HFF-Myc (cell line): ENCODE results near the gene SERPINH1.

Experiments
- DNase-seq: peaks from one replicate; pipeline ENCODE4 v3.0.0-alpha.2; 2011; ENCODE audit warnings: low read depth; ENCODE audit errors: extremely low read depth
- H3K4me3 ChIP-seq: replicated peaks from 2 replicates; pipeline ENCODE4 v1.5.1; 2011; ENCODE audit warnings: low read depth, mild to moderate bottlenecking, control low read depth, low read length
- TF ChIP-seq, protein P1 (sequence below): IDR thresholded peaks from 2 replicates; pipeline ENCODE4 v1.5.1; 2012; ENCODE audit warnings: mild to moderate bottlenecking, low read depth, low read length, control low read depth; ENCODE audit errors: missing control alignments

The SERPINH1 gene

DNA sequence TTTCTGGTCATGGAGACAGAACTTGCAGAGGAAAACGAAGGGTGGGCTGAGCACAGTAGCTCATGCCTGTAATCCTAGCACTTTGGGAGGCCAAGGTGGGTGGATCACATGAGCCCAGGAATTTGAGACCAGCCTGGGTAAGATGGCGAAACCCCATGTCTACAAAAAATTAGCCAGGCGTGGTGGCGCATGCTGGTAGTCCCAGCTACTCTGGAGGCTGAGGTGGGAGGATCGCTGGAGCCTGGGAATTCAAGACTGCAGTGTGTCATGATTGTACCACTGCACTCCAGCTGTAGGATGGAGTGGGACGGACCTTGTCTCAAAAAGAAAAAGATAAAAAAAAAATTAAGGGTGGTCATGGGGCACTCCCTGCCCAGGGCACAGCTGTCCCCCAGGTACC lies 5.9 kb downstream of the SERPINH1 start:
- H3K4me3 ChIP-seq: no peak overlapping the region
- TF ChIP-seq, protein P1, sequence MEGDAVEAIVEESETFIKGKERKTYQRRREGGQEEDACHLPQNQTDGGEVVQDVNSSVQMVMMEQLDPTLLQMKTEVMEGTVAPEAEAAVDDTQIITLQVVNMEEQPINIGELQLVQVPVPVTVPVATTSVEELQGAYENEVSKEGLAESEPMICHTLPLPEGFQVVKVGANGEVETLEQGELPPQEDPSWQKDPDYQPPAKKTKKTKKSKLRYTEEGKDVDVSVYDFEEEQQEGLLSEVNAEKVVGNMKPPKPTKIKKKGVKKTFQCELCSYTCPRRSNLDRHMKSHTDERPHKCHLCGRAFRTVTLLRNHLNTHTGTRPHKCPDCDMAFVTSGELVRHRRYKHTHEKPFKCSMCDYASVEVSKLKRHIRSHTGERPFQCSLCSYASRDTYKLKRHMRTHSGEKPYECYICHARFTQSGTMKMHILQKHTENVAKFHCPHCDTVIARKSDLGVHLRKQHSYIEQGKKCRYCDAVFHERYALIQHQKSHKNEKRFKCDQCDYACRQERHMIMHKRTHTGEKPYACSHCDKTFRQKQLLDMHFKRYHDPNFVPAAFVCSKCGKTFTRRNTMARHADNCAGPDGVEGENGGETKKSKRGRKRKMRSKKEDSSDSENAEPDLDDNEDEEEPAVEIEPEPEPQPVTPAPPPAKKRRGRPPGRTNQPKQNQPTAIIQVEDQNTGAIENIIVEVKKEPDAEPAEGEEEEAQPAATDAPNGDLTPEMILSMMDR: no peak
- DNase-seq: no peak

DNA sequence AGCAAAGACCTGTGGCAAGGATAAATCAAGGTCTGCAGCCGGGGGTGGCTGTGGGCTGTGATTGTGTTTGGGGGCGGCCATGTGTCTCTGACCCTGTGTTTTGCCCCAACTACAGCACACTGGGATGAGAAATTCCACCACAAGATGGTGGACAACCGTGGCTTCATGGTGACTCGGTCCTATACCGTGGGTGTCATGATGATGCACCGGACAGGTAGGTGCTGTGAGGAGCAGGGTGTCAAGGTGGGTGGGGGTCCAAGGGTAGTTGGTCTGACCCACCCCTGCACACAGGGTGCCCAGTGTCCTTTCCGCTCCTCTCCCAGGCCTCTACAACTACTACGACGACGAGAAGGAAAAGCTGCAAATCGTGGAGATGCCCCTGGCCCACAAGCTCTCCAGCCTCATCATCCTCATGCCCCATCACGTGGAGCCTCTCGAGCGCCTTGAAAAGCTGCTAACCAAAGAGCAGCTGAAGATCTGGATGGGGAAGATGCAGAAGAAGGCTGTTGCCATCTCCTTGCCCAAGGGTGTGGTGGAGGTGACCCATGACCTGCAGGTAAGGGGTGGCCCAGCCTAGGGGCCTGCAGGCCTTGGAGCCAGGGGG lies 6.7 kb downstream of the SERPINH1 start:
- H3K4me3 ChIP-seq: no peak overlapping the region
- no peak for DNase-seq
- TF ChIP-seq, protein P1: no peak

DNA sequence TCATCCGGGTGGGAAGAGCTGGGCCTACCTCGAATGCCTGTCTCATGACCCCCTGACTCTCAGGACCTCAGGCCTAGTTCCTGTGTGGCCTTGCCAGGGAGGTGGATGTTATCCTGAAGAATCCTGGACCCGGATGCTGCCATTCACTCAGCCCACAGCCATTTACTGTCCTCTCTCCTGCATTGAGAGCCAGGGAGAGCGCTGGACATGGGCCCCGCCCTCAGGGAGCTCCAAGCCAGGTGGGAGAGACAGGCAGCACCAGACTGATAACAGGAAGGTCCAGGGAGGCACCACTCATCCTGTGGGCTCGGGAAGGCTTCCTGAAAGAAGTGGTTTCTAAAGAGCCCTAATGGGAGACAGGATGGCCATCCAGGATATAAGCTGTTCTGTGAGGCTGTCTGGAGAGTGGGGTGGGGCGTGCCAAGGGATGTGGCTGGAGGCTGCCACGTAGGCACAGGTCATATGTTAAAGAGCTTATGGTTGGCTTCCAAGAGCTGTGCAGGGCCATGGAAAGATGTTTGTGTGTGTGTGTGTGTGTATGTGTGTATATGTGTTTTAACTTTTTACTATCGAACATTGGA lies 8.6 kb downstream of the SERPINH1 start:
- TF ChIP-seq, protein P1: no peak
- H3K4me3 ChIP-seq: no peak overlapping the region
- no peak for DNase-seq

DNA sequence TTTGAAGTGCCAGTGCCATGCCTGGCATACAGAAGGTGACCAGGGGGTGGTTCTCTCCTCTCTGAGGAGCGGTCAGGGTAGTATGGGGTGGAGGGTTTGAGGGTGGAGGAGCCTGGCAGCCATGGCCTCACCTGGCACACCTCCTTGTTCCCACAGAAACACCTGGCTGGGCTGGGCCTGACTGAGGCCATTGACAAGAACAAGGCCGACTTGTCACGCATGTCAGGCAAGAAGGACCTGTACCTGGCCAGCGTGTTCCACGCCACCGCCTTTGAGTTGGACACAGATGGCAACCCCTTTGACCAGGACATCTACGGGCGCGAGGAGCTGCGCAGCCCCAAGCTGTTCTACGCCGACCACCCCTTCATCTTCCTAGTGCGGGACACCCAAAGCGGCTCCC lies 9.6 kb downstream of the SERPINH1 start:
- DNase-seq: no peak
- no peak overlapping the region for H3K4me3 ChIP-seq
- TF ChIP-seq, protein P1: no peak

DNA sequence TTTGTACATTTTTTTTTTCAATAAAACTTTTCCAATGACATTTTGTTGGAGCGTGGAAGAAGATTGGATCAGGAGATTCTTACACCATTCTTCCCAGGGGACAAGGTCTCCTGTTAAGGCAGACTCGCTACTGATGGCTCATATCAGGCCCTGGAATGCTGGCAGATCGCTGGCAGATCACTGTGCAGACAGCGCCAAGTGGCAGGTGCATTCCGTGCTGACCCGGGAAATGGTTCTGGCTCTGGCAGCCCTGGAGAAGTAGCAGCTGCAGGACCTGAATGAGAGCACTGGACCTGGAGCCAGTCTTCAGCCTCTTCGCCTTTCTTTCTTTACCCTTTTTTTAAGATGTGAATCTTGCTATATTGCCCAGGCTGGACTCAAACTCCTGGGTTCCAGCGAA lies 10.7 kb downstream of the SERPINH1 start:
- no peak for DNase-seq
- TF ChIP-seq, protein P1: no peak

DNA sequence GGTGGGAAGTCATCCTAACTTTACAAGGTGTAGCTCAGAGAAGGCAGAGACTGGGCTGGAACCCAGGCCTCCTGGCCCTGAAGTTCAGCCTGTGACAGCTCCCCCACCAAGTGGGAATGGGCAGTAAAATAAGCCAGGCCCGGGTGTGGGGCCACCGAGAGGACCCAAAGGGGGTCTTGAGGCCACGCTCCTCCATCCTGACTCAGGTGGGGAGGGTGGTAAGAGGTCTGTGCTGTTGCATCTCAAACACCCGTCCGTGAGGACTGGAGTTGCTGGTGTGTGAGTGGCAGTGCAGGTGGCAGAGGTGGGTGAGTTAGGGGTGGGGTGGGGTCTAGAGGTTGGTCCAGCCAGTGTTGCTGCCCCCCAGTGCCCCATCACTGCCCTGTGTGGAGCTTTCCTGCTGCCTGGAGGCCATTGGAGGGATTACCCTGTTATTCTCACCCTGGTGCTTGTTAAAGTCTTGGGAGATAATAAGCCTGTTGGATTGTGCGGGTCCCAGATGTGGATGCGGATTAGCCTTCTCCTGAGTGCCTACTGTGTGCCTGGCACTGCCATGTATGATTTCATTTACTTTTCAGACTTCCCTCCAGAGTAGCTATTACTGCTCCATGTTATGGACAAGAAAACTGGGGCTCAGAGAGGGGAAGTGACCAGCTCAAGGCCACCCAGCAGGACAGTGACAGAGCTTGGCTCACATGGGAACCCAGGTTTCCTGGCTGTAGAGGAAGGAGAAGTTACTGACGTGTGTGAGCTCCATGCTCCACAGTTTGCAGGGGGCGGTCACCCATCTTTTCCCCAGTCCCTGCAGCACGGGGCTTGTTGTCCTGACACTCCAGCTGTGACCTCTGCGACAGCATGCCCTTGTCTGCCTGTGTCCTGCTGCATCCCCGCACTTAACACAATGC lies 12.9 kb downstream of the SERPINH1 start:
- H3K4me3 ChIP-seq: no peak overlapping the region
- no peak for DNase-seq
- TF ChIP-seq, protein P1: peak; percentile 28

More for the DNA sequence above, 10.7 kb downstream of the SERPINH1 start:
- H3K4me3 ChIP-seq: no peak overlapping the region
